Measurements from ENCODE around the gene GALNT10.

GRCh38 chr5:154285661-154286408 is 95.3 kb downstream of the GALNT10 start:
- TF ChIP-seq CTCF (IDR thresholded peaks at IDR 0.05) (no peak), ZFX (IDR thresholded peaks at IDR 0.05; ENCODE audit: borderline replicate concordance) (no peak)
